PFSK-1 (cell line): Measurements from ENCODE around the gene NEURL1B. TPM values are rescaled to one million over a fixed set of nuclear protein-coding genes. Genes with fewer than 3 reads are reported as not detected.

ENCODE experiments used
- FOXP2 ChIP-seq: optimal IDR thresholded peaks from 2 replicates; pipeline ENCODE3; 2011; ENCODE audit warnings: borderline replicate concordance, control low read depth, inconsistent platforms; ENCODE audit not compliant: insufficient read depth; ENCODE audit errors: extremely low read length, extremely low read depth
- POLR2AphosphoS5 ChIP-seq: IDR thresholded peaks from 2 replicates; pipeline ENCODE4 v1.6.1; 2012; ENCODE audit warnings: low read depth, mild to moderate bottlenecking, control low read depth, low read length, moderate library complexity
- SIN3A ChIP-seq: IDR thresholded peaks from 2 replicates; pipeline ENCODE4 v1.6.1; 2012; ENCODE audit warnings: mild to moderate bottlenecking, low read length, moderate library complexity, borderline replicate concordance; ENCODE audit not compliant: insufficient read depth
- TAF1 ChIP-seq: IDR thresholded peaks from 2 replicates; pipeline ENCODE4 v1.6.1; 2012; ENCODE audit warnings: low read length, control low read depth, borderline replicate concordance; ENCODE audit not compliant: insufficient read depth
- polyA plus RNA-seq: library from polyadenylated mRNA; unstranded; fragments of >200 nt; gene quantifications from one replicate; pipeline ENCODE4 v1.2.1, GENCODE V29; 2012; ENCODE audit warnings: low read depth, missing spikeins; ENCODE audit not compliant: insufficient read length
- TF ChIP-seq, protein P1 (sequence below), 2 experiments: IDR thresholded peaks; 2 replicates each; pipeline versions ENCODE4 v1.6.1 to v1.8.0; 2011 to 2012; ENCODE audit warnings: low read depth in 2 of 2, low read length in 2 of 2, control low read depth in 1 of 2, inconsistent platforms in 1 of 2, mild to moderate bottlenecking in 1 of 2, moderate library complexity in 1 of 2; ENCODE audit not compliant: insufficient read depth in 1 of 2

Gene NEURL1B, protein sequence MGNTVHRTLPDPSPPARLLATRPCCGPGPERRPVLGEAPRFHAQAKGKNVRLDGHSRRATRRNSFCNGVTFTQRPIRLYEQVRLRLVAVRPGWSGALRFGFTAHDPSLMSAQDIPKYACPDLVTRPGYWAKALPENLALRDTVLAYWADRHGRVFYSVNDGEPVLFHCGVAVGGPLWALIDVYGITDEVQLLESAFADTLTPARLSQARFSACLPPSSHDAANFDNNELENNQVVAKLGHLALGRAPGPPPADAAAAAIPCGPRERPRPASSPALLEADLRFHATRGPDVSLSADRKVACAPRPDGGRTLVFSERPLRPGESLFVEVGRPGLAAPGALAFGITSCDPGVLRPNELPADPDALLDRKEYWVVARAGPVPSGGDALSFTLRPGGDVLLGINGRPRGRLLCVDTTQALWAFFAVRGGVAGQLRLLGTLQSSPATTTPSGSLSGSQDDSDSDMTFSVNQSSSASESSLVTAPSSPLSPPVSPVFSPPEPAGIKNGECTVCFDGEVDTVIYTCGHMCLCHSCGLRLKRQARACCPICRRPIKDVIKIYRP
- 0.09 TPM for polyA plus RNA-seq

DNA sequence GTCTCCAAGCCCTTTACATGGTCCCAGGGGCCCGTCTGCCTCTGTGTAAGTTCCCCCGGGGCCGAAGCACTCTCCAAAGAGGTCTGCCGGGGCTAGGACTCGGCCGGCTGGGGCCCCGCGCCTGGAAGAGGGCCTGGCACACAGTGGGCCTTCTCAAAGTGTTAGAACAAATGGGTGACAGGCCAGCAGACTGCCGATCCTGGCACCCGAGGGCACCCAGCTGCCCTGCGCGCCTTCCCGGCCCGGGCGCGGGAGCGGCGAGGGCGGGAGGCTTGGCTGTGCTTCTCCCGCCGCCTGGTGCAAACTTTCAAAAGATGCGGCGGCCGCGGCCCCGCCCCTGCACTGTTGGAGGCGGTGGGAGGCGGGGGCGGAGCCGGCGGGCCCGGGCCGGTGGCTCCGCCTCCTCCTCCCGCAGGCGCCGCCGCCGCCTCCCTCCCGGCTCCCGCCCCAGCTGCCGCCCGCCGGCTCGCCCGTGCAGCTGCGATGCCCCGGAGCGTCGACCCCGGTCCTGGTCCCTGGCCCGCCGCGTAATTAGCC is at the start of gene NEURL1B:
NEURL1B (plus strand) TSS at position 442 of the 537 bp plus-strand sequence. CDS start 144 bp downstream, outside the sequence.
- TF ChIP-seq TAF1 (no peak), POLR2AphosphoS5 (no peak), FOXP2 (no peak), SIN3A (no peak)
- TF ChIP-seq, protein P1, sequence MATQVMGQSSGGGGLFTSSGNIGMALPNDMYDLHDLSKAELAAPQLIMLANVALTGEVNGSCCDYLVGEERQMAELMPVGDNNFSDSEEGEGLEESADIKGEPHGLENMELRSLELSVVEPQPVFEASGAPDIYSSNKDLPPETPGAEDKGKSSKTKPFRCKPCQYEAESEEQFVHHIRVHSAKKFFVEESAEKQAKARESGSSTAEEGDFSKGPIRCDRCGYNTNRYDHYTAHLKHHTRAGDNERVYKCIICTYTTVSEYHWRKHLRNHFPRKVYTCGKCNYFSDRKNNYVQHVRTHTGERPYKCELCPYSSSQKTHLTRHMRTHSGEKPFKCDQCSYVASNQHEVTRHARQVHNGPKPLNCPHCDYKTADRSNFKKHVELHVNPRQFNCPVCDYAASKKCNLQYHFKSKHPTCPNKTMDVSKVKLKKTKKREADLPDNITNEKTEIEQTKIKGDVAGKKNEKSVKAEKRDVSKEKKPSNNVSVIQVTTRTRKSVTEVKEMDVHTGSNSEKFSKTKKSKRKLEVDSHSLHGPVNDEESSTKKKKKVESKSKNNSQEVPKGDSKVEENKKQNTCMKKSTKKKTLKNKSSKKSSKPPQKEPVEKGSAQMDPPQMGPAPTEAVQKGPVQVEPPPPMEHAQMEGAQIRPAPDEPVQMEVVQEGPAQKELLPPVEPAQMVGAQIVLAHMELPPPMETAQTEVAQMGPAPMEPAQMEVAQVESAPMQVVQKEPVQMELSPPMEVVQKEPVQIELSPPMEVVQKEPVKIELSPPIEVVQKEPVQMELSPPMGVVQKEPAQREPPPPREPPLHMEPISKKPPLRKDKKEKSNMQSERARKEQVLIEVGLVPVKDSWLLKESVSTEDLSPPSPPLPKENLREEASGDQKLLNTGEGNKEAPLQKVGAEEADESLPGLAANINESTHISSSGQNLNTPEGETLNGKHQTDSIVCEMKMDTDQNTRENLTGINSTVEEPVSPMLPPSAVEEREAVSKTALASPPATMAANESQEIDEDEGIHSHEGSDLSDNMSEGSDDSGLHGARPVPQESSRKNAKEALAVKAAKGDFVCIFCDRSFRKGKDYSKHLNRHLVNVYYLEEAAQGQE (IDR thresholded peaks at IDR 0.05; ENCODE audit: insufficient read depth in 1 of 2, low read depth in 2 of 2, low read length in 2 of 2): no peak

DNA sequence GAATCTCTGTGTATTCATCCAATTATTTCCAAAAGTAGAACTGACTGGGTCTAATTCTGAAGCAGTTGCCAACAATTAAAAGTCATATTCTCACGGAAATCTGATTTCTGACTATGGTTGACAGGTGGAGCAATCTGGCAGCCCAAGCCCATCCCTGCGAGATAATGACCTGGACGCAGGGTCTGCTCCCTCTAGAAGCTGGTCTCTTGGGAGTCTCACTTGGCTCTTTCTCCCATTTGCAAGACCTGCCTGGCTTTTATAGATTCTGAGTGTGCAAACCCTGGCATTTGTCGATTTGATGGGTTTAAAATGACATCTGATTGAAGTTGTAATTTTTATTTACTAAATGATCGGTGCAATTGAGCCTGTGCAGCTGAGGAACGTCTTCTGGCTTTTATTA is 49.4 kb upstream of the NEURL1B start:
- TF ChIP-seq FOXP2: no peak
- no peak for TF ChIP-seq TAF1
- TF ChIP-seq, protein P1 (IDR thresholded peaks at IDR 0.05; ENCODE audit: insufficient read depth in 1 of 2, low read depth in 2 of 2, low read length in 2 of 2): no peak
- no peak for TF ChIP-seq POLR2AphosphoS5
- no peak for TF ChIP-seq SIN3A

DNA sequence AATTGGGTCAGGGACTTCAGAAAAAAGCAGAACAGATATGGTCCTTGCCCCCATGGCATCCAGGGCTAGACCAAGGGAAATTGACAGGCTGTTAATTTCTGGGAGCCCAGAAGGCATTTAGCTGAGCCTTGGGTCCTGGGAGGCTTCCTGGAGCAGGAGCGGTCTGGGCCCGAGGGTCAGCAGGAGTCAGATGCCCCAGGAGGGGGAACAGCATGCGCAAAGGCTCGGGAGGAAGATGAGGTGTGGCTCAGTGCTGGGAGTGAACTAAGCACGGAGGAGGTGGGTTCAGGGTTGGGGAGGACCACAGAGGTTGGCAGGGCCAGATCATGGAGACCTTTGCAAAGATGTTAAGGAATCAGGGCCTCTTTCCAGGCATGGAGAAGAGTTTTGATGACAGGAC is 48.2 kb upstream of the NEURL1B start:
- TF ChIP-seq TAF1: no peak
- TF ChIP-seq, protein P1 (IDR thresholded peaks at IDR 0.05; ENCODE audit: insufficient read depth in 1 of 2, low read depth in 2 of 2, low read length in 2 of 2): no peak
- no peak for TF ChIP-seq POLR2AphosphoS5
- TF ChIP-seq SIN3A: no peak
- TF ChIP-seq FOXP2: no peak

DNA sequence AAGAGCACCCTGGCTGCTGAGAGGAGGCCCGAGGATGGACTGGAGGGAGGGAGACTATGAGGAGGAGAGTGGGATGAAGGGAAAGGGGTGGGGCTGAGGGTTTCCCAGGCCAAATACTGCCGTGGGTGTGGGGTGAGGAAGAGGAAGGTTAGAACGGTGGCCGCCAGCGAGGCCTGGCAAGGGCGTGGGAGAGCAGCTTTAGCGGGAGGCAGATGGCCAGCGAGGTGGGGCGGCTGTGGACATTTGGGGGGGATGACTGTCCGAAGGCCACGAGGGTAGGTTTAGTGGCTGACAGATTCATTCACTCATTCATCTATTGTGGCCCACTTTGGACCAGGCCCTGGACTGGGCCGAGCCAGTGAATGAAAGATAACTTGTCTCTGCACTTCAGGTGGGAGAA is 47.8 kb upstream of the NEURL1B start:
- no peak for TF ChIP-seq TAF1
- no peak for TF ChIP-seq POLR2AphosphoS5
- TF ChIP-seq, protein P1 (IDR thresholded peaks at IDR 0.05; ENCODE audit: insufficient read depth in 1 of 2, low read depth in 2 of 2, low read length in 2 of 2): no peak
- no peak for TF ChIP-seq SIN3A
- TF ChIP-seq FOXP2: no peak
